HepG2 (cell line): ENCODE measurements around the gene KIF20A. TPM values are rescaled to one million over a fixed set of nuclear protein-coding genes. Genes with fewer than 3 reads are reported as not detected.

Experiments
- ATAC-seq: fragments of 200-7000 bp; cut with Tn5 transposase; 3 replicates; pipeline ENCODE4 v1.9.1; 2020; ENCODE audit warnings: mild to moderate bottlenecking, moderate library complexity
- BruUV-seq: library from RNA; stranded (reverse); fragments of 400-500 nt; replicated peaks from 2 replicates; lab custom pipeline; 2021; lab: Mats Ljungman, UMichigan
- CTCF ChIA-PET: fragments of 300-600 bp; formaldehyde crosslinking; extraction: SDS; loops from one replicate; lab custom pipeline; 2021; ENCODE audit warnings: low total read pairs, inconsistent platforms, low intra/inter-chr PET ratio; lab: Yijun Ruan, JAX
- POLR2A ChIA-PET: fragments of 350-600 bp; sonication (Branson Sonifier 250); formaldehyde crosslinking; loops from one replicate; lab custom pipeline; 2020; ENCODE audit warnings: antibody characterized with exemption, inconsistent platforms; lab: Yijun Ruan, JAX
- DNase-seq: peaks from one replicate; pipeline ENCODE4 v3.0.0-alpha.2; 2015; ENCODE audit warnings: low spot score
- FAIRE-seq: peaks from 3 replicates; lab custom pipeline; 2011; peaks lifted over from hg19 to GRCh38; lab: Jason Lieb, UNC
- H2AFZ ChIP-seq: one replicate; pipeline ENCODE4 v1.6.1; 2011; ENCODE audit warnings: low read length, inconsistent platforms
- H3K27ac ChIP-seq: fragments of 300-600 bp; 3 replicates; pipeline ENCODE4 v1.8.0; 2011; ENCODE audit warnings: mixed run types, mild to moderate bottlenecking, mixed read lengths, low read length, inconsistent platforms; ENCODE audit not compliant: insufficient read depth; ENCODE audit errors: extremely low read length
- H3K27me3 ChIP-seq, 2 experiments: fragments of 200-600 bp in 1 of 2; 2 replicates in 1 of 2; 3 replicates in 1 of 2; pipeline versions ENCODE4 v1.6.0 to v1.8.0; 2011; ENCODE audit warnings: low read length in 2 of 2, mild to moderate bottlenecking in 2 of 2, moderate library complexity in 2 of 2, inconsistent platforms in 1 of 2; ENCODE audit not compliant: insufficient read depth in 2 of 2, control insufficient read depth in 1 of 2
- H3K36me3 ChIP-seq, 2 experiments: fragments of 200-600 bp in 1 of 2; replicated peaks in 1 of 2; 2 replicates in 1 of 2; 3 replicates in 1 of 2; pipeline versions ENCODE4 v1.5.1 to v1.8.0; 2011; ENCODE audit warnings: low read length in 2 of 2, inconsistent platforms in 1 of 2; ENCODE audit not compliant: insufficient read depth in 2 of 2, control insufficient read depth in 1 of 2
- H3K4me1 ChIP-seq: 2 replicates; pipeline ENCODE4 v1.5.1; 2012; ENCODE audit warnings: low read length, inconsistent platforms; ENCODE audit not compliant: insufficient read depth
- H3K4me2 ChIP-seq: 2 replicates; pipeline ENCODE4 v1.6.0; 2011; ENCODE audit warnings: low read depth, low read length, inconsistent platforms
- H3K4me3 ChIP-seq, 3 experiments: fragments of 200-600 bp in 1 of 3; sonication (generic), shearing (Covaris generic) in 1 of 3; replicated peaks in 1 of 3; 2 replicates each; pipeline ENCODE4 v1.5.1; 2011 to 2016; ENCODE audit warnings: low read length in 3 of 3, inconsistent platforms in 2 of 3, low read depth in 2 of 3, mild to moderate bottlenecking in 2 of 3, control low read depth in 1 of 3, mixed read lengths in 1 of 3; ENCODE audit not compliant: insufficient read depth in 1 of 3
- H3K79me2 ChIP-seq: one replicate; pipeline ENCODE4 v1.6.1; 2011; ENCODE audit warnings: low read length, inconsistent platforms; ENCODE audit not compliant: insufficient read depth
- H3K9ac ChIP-seq: 2 replicates; pipeline ENCODE4 v1.6.0; 2011; ENCODE audit warnings: mild to moderate bottlenecking, low read depth, low read length, inconsistent platforms; ENCODE audit not compliant: insufficient read depth
- H3K9me3 ChIP-seq: 2 replicates; pipeline ENCODE4 v1.5.1; 2012; ENCODE audit warnings: mild to moderate bottlenecking, low read length
- H4K20me1 ChIP-seq: 2 replicates; pipeline ENCODE4 v1.6.0; 2011; ENCODE audit warnings: inconsistent platforms, mild to moderate bottlenecking, low read length, moderate library complexity; ENCODE audit not compliant: insufficient read depth
- AKAP8 ChIP-seq: sonication (generic); formaldehyde crosslinking; IDR thresholded peaks from 2 replicates; pipeline ENCODE4 v1.5.1; 2020; ENCODE audit warnings: mild to moderate bottlenecking, missing genetic modification reagents
- BCLAF1 ChIP-seq: fragments of 450-650 bp; IDR thresholded peaks from 2 replicates; pipeline ENCODE4 v1.6.1; 2017; ENCODE audit warnings: mild to moderate bottlenecking
- BHLHE40 ChIP-seq: IDR thresholded peaks from 2 replicates; pipeline ENCODE4 v1.6.1; 2011; ENCODE audit warnings: low read length, improper control_type of control experiment
- DBP ChIP-seq: sonication (generic); formaldehyde crosslinking; IDR thresholded peaks from 2 replicates; pipeline ENCODE4 v1.4.0; 2020; ENCODE audit warnings: missing genetic modification reagents; ENCODE audit errors: not compliant biosample characterization
- MAFG ChIP-seq: sonication (generic); formaldehyde crosslinking; IDR thresholded peaks from 2 replicates; pipeline ENCODE4 v1.5.1; 2020; ENCODE audit warnings: mild to moderate bottlenecking, missing genetic modification reagents
- NFIC ChIP-seq: IDR thresholded peaks from 2 replicates; pipeline ENCODE4 v1.6.1; 2012; ENCODE audit warnings: mild to moderate bottlenecking, low read length, inconsistent platforms
- NKX3-1 ChIP-seq: sonication (generic); formaldehyde crosslinking; IDR thresholded peaks from 2 replicates; pipeline ENCODE4 v1.5.0; 2020; ENCODE audit warnings: missing genetic modification reagents
- SETDB1 ChIP-seq: sonication (generic); formaldehyde crosslinking; IDR thresholded peaks from 2 replicates; pipeline ENCODE4 v1.5.1; 2020; ENCODE audit warnings: missing genetic modification reagents, mild to moderate bottlenecking, borderline replicate concordance
- TBX3 ChIP-seq: fragments of 450-650 bp; IDR thresholded peaks from 2 replicates; pipeline ENCODE4 v1.6.1; 2017; ENCODE audit warnings: antibody characterized with exemption, mild to moderate bottlenecking, inconsistent platforms, borderline replicate concordance
- TEAD2 ChIP-seq: sonication (generic); formaldehyde crosslinking; IDR thresholded peaks from 2 replicates; pipeline ENCODE4 v1.9.0; 2021; ENCODE audit warnings: missing genetic modification reagents
- ZFP82 ChIP-seq: sonication (generic); formaldehyde crosslinking; IDR thresholded peaks from 2 replicates; pipeline ENCODE4 v1.5.1; 2020; ENCODE audit warnings: mild to moderate bottlenecking, missing genetic modification reagents, borderline replicate concordance
- ZNF256 ChIP-seq: sonication (generic); formaldehyde crosslinking; conservative IDR thresholded peaks from 2 replicates; pipeline ENCODE4 v1.4.0; 2020; ENCODE audit warnings: missing genetic modification reagents
- ZNF460 ChIP-seq: sonication (generic); formaldehyde crosslinking; IDR thresholded peaks from 2 replicates; pipeline ENCODE4 v1.5.1; 2020; ENCODE audit warnings: missing genetic modification reagents, mild to moderate bottlenecking, borderline replicate concordance
- ZNF510 ChIP-seq: sonication (generic); formaldehyde crosslinking; IDR thresholded peaks from 2 replicates; pipeline ENCODE4 v1.4.0; 2020; ENCODE audit warnings: low read depth, mild to moderate bottlenecking, missing genetic modification reagents
- ZNF558 ChIP-seq: sonication (generic); formaldehyde crosslinking; IDR thresholded peaks from 2 replicates; pipeline ENCODE4 v1.9.0; 2022; ENCODE audit warnings: mild to moderate bottlenecking, missing genetic modification reagents, borderline replicate concordance
- ZNF589 ChIP-seq: sonication (generic); formaldehyde crosslinking; conservative IDR thresholded peaks from 2 replicates; pipeline ENCODE4 v1.8.0; 2022; ENCODE audit warnings: mild to moderate bottlenecking, moderate library complexity, missing genetic modification reagents
- WGBS: methylation state at CpG from one replicate; pipeline ENCODE4 v1.1.6; 2017; ENCODE audit warnings: low lambda C conversion rate; 5-methylcytosine and 5-hydroxymethylcytosine counted together
- in situ Hi-C: cut with HindIII; loops from 2 replicates; pipeline ENCODE4 v1.10.0; 2017; ENCODE audit warnings: low pct_unique_long_range_greater_than_20kb; ENCODE audit not compliant: extremely low pct_ligation_motif_present
- intact Hi-C: fragments of 100-400 bp; cut with micrococcal nuclease; formaldehyde crosslinking; loops from one replicate; pipeline ENCODE4 v1.10.0; 2022; ENCODE audit not compliant: unreplicated experiment
- polyA plus RNA-seq, 8 experiments: library from polyadenylated mRNA; depleted of rRNA in 3 of 8; stranded (reverse) in 7 of 8; unstranded in 1 of 8; fragments of >200 nt; fragmentation: Illumina TruSeq in 4 of 8; extraction: Trizol in 4 of 8; gene quantifications; 2 replicates each; pipeline versions ENCODE4 v1.2.1 to v1.2.3, GENCODE V29; 2011 to 2016; ENCODE audit warnings: low read depth in 4 of 8, missing spikeins in 1 of 8, mixed read lengths in 1 of 8; ENCODE audit not compliant: insufficient read depth in 1 of 8
- total RNA-seq, 5 experiments: library from RNA; depleted of rRNA; stranded (reverse); fragments of >200 nt; fragmentation: Illumina TruSeq; extraction: Trizol; gene quantifications; 2 replicates each; pipeline ENCODE4 v1.2.3, GENCODE V29; 2016; ENCODE audit warnings: low read depth in 1 of 5

KIF20A gene
- total and polyA plus RNA-seq, 2 of the 13 experiments (the other 11 are each of a cell fraction or from before 2014, with no cell fraction given) = 17.1 to 66.8 TPM

- DNase-seq (no peak), ATAC-seq (no peak), FAIRE-seq (no peak)
- ChIA-PET POLR2A (no interaction called here), CTCF (no interaction called here)
- intact Hi-C loops = no loop called here
- no peak overlapping the region for H3K4me2 ChIP-seq
- H3K4me3 ChIP-seq = no peak overlapping the region
- BruUV-seq = no TSS peak
- peaks cover 17% of the 10 kb centered on the region for H3K4me1 ChIP-seq
- WGBS = 47% methylated on average over 6 of the region's 6 CpGs
- TF ChIP-seq DBP = no peak
- peak; percentile 50 for TF ChIP-seq BHLHE40
- H4K20me1 ChIP-seq = no peaks in the 10 kb centered on the region
- no peaks in the 10 kb centered on the region for H3K27me3 ChIP-seq
- H3K9me3 ChIP-seq = peaks cover 17% of the 10 kb centered on the region; the same call in 1 of the 2 replicates
- no peak overlapping the region for H3K9ac ChIP-seq
- in situ Hi-C loops = no loop called here
- H2AFZ ChIP-seq = no peak overlapping the region
- no peak overlapping the region for H3K27ac ChIP-seq
- no peaks in the 10 kb centered on the region for H3K79me2 ChIP-seq
- no peaks in the 10 kb centered on the region for H3K36me3 ChIP-seq
These were observed 50.5 kb downstream of the KIF20A start for GRCh38 chr5:138229387-138229786.

DNA sequence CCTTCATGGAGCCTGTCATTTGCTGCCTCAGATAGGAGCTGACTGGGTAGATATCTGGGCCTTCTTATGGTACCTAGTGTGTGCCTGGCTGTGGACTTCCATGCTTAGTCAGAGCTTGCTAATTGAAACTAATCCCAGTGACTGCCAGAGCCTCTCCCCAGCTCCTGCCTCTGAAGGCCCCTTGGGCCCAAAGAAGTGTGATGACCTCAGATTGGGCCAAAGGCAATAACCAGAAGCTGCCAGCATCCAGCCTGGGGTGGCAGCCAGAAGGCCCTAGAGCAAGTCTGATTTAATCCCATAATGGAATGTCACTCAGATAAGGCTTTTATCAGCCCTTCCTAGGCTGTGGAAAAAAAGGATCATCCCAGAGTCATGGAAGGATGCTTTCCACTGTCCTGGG, 51.3 kb downstream of the KIF20A start:
- no peak overlapping the region for H3K27ac ChIP-seq
- H2AFZ ChIP-seq = no peak overlapping the region
- in situ Hi-C loops = no loop called here
- peaks cover 26% of the 10 kb centered on the region for H3K4me1 ChIP-seq
- no peaks in the 10 kb centered on the region for H3K36me3 ChIP-seq
- DNase-seq = no peak
- no peak overlapping the region for H3K4me3 ChIP-seq
- H3K9ac ChIP-seq = no peak overlapping the region
- BruUV-seq = no TSS peak
- FAIRE-seq = no peak
- intact Hi-C loops = no loop called here
- peaks cover 17% of the 10 kb centered on the region; the same call in 1 of the 2 replicates for H3K9me3 ChIP-seq
- POLR2A ChIA-PET = no interaction called here
- no peaks in the 10 kb centered on the region for H3K79me2 ChIP-seq
- CTCF ChIA-PET = no interaction called here
- 0 out of 2 replicates have a peak overlapping the region, but pooled peaks have one; percentile 40 for H3K4me2 ChIP-seq
- H3K27me3 ChIP-seq = no peaks in the 10 kb centered on the region
- peak; percentile 37; the same call in 2 of the 3 replicates for ATAC-seq
- no peaks in the 10 kb centered on the region for H4K20me1 ChIP-seq
- no peak for TF ChIP-seq ZNF558 (CRISPR knock-in tag)
- TF ChIP-seq ZNF510 (CRISPR knock-in tag) = no peak
- no peak for TF ChIP-seq AKAP8
- TF ChIP-seq SETDB1 (CRISPR knock-in tag) = no peak
- no peak for TF ChIP-seq ZNF256 (CRISPR knock-in tag)
- TF ChIP-seq ZNF589 = no peak
- no peak for TF ChIP-seq MAFG (CRISPR knock-in tag)
- no peak for TF ChIP-seq ZNF460 (CRISPR knock-in tag)
- TF ChIP-seq NKX3-1 = no peak
- TF ChIP-seq TEAD2 = no peak
- TF ChIP-seq ZFP82 = no peak
- TF ChIP-seq NFIC = no peak
- no peak for TF ChIP-seq BCLAF1
- TF ChIP-seq TBX3 = no peak
